DND-41 (cell line): ENCODE measurements around the gene GARNL3.

Experiments
- ATAC-seq: fragments of 200-7000 bp; cut with Tn5 transposase; 3 replicates; pipeline ENCODE4 v1.9.1; 2021; ENCODE audit warnings: low read depth; ENCODE audit not compliant: insufficient read depth
- DNase-seq: peaks from one replicate; pipeline ENCODE4 v3.0.0-alpha.2; 2020
- H2AFZ ChIP-seq: 2 replicates; pipeline ENCODE4 v1.6.0; 2012; ENCODE audit warnings: low read depth, low read length
- H3K27ac ChIP-seq: 2 replicates; pipeline ENCODE4 v1.5.1; 2012; ENCODE audit warnings: low read length, inconsistent platforms
- H3K27me3 ChIP-seq: fragments of 200-600 bp; sonication (generic); 2 replicates; pipeline ENCODE4 v1.6.0; 2012; ENCODE audit warnings: low read length, mild to moderate bottlenecking, inconsistent platforms; ENCODE audit not compliant: insufficient read depth, poor library complexity
- H3K36me3 ChIP-seq: 2 replicates; pipeline ENCODE4 v1.5.1; 2012; ENCODE audit warnings: low read length, inconsistent platforms; ENCODE audit not compliant: insufficient read depth
- H3K4me1 ChIP-seq: 2 replicates; pipeline ENCODE4 v1.5.1; 2012; ENCODE audit warnings: mild to moderate bottlenecking, low read length; ENCODE audit not compliant: insufficient read depth
- H3K4me2 ChIP-seq: 2 replicates; pipeline ENCODE4 v1.6.0; 2012; ENCODE audit warnings: mild to moderate bottlenecking, moderate library complexity, low read length, inconsistent platforms; ENCODE audit not compliant: insufficient read depth
- H3K4me3 ChIP-seq, 2 experiments: fragments of 200-600 bp in 1 of 2; shearing (Covaris generic) in 1 of 2; 2 replicates each; pipeline ENCODE4 v1.5.1; 2012 to 2016; ENCODE audit warnings: inconsistent platforms in 2 of 2, low read length in 2 of 2, mild to moderate bottlenecking in 2 of 2, low read depth in 1 of 2, moderate library complexity in 1 of 2
- H3K79me2 ChIP-seq: 2 replicates; pipeline ENCODE4 v1.6.0; 2012; ENCODE audit warnings: low read length, inconsistent platforms; ENCODE audit not compliant: insufficient read depth
- H3K9ac ChIP-seq: 2 replicates; pipeline ENCODE4 v1.6.0; 2012; ENCODE audit warnings: low read depth, mild to moderate bottlenecking, inconsistent platforms, low read length, moderate library complexity
- H3K9me3 ChIP-seq: 2 replicates; pipeline ENCODE4 v1.5.1; 2012; ENCODE audit warnings: low read length, moderate library complexity, mild to moderate bottlenecking, inconsistent platforms; ENCODE audit not compliant: insufficient read depth, severe bottlenecking
- H4K20me1 ChIP-seq: 2 replicates; pipeline ENCODE4 v1.6.0; 2012; ENCODE audit warnings: low read length; ENCODE audit not compliant: insufficient read depth
- CTCF ChIP-seq: IDR thresholded peaks from 2 replicates; pipeline ENCODE4 v1.5.1; 2012; ENCODE audit warnings: borderline replicate concordance, low read length, moderate library complexity, mild to moderate bottlenecking; ENCODE audit not compliant: poor library complexity, severe bottlenecking; ENCODE audit errors: extremely low read depth
- EZH2 ChIP-seq: IDR thresholded peaks from 3 replicates; pipeline ENCODE4 v1.6.1; 2012; ENCODE audit warnings: borderline replicate concordance, low read depth, mild to moderate bottlenecking, moderate library complexity, low read length, inconsistent platforms; ENCODE audit not compliant: severe bottlenecking

Gene GARNL3

GRCh38 chr9:127398715-127399400 lies 134.3 kb downstream of the GARNL3 start:
- DNase-seq (no peak), ATAC-seq (no peak)
- H3K36me3 ChIP-seq = no peaks in the 10 kb centered on the region
- H3K4me2 ChIP-seq = no peak overlapping the region
- TF ChIP-seq CTCF = no peak
- TF ChIP-seq EZH2 = no peak
- H3K9me3 ChIP-seq = no peaks in the 10 kb centered on the region
- H3K9ac ChIP-seq = no peak overlapping the region
- no peaks in the 10 kb centered on the region for H3K4me1 ChIP-seq
- H3K27me3 ChIP-seq = peaks cover 35% of the 10 kb centered on the region
- H3K4me3 ChIP-seq = no peak overlapping the region
- no peaks in the 10 kb centered on the region for H3K79me2 ChIP-seq
- H3K27ac ChIP-seq = no peak overlapping the region
- H4K20me1 ChIP-seq = peaks cover 74% of the 10 kb centered on the region
- no peak overlapping the region for H2AFZ ChIP-seq

GRCh38 chr9:127399736-127400269 lies 135.2 kb downstream of the GARNL3 start:
- ATAC-seq = no peak
- peaks cover 32% of the 10 kb centered on the region for H3K27me3 ChIP-seq
- H3K9me3 ChIP-seq = no peaks in the 10 kb centered on the region
- no peak for DNase-seq
- H3K27ac ChIP-seq = no peak overlapping the region
- H3K79me2 ChIP-seq = no peaks in the 10 kb centered on the region
- H3K4me1 ChIP-seq = no peaks in the 10 kb centered on the region
- H3K4me2 ChIP-seq = no peak overlapping the region
- no peak for TF ChIP-seq EZH2
- TF ChIP-seq CTCF = no peak
- H3K36me3 ChIP-seq = no peaks in the 10 kb centered on the region
- peaks cover 79% of the 10 kb centered on the region for H4K20me1 ChIP-seq
- H2AFZ ChIP-seq = no peak overlapping the region
- H3K9ac ChIP-seq = no peak overlapping the region
- no peak overlapping the region for H3K4me3 ChIP-seq

GRCh38 chr9:127402401-127403090 lies 138.0 kb downstream of the GARNL3 start:
- Histone ChIP-seq H3K4me2 (no peak overlapping the region), H4K20me1 (peaks cover 86% of the 10 kb centered on the region), H3K4me1 (no peaks in the 10 kb centered on the region), H3K79me2 (no peaks in the 10 kb centered on the region), H3K9me3 (no peaks in the 10 kb centered on the region), H3K9ac (no peak overlapping the region), H2AFZ (no peak overlapping the region), H3K36me3 (no peaks in the 10 kb centered on the region), H3K27ac (no peak overlapping the region), H3K27me3 (peaks cover 28% of the 10 kb centered on the region), H3K4me3 (no peak overlapping the region)
- no peak for TF ChIP-seq CTCF
- TF ChIP-seq EZH2 = no peak
- DNase-seq = no peak
- ATAC-seq = peak; percentile 37; the same call in 1 of the 3 replicates
